NB4 (cell line): ENCODE measurements around the gene PGGHG.
"Not testable (repeated sequence)": the region's sequence is repeated elsewhere in the genome, so short reads cannot be mapped to it uniquely, and the experiment has no call there.

Experiments
- DNase-seq: peaks from one replicate; pipeline ENCODE4 v3.0.0; 2010; ENCODE audit warnings: low read depth
- H3K4me3 ChIP-seq: one replicate; pipeline ENCODE4 v1.5.1; 2011; ENCODE audit warnings: mild to moderate bottlenecking, low read depth, low read length, moderate library complexity
- CTCF ChIP-seq: IDR thresholded peaks from one replicate; pipeline ENCODE4 v1.5.1; 2012; ENCODE audit warnings: low read depth, low read length
- MAX ChIP-seq: IDR thresholded peaks from 2 replicates; pipeline ENCODE4 v1.6.1; 2011; ENCODE audit warnings: low read depth, low read length
- MYC ChIP-seq: IDR thresholded peaks from 2 replicates; pipeline ENCODE4 v1.6.1; 2011; ENCODE audit warnings: low read depth, low read length
- POLR2A ChIP-seq: IDR thresholded peaks from 2 replicates; pipeline ENCODE4 v1.6.1; 2011; ENCODE audit warnings: mild to moderate bottlenecking; ENCODE audit not compliant: insufficient read length; ENCODE audit errors: extremely low read depth

Gene PGGHG

GRCh38 chr11:316031-316701, 27.2 kb downstream of the PGGHG start:
- TF ChIP-seq MAX: no peak
- no peak for TF ChIP-seq MYC
- TF ChIP-seq CTCF: no peak
- DNase-seq: peak; percentile 37
- no peak overlapping the region for H3K4me3 ChIP-seq

GRCh38 chr11:316891-317301, 28.0 kb downstream of the PGGHG start:
- no peak for DNase-seq
- TF ChIP-seq CTCF (no peak), POLR2A (no peak), MAX (no peak), MYC (no peak)
- H3K4me3 ChIP-seq: no peak overlapping the region

- DNase-seq, H3K4me3 ChIP-seq: not testable (repeated sequence)
Observed at GRCh38 chr11:317668-318404, 28.9 kb downstream of the PGGHG start.

- peak overlapping the region; percentile 28 for H3K4me3 ChIP-seq
- DNase-seq: not testable (repeated sequence)
Observed at GRCh38 chr11:318405-319120, 29.6 kb downstream of the PGGHG start.

- DNase-seq, H3K4me3 ChIP-seq: not testable (repeated sequence)
Observed at GRCh38 chr11:319121-319887, 30.4 kb downstream of the PGGHG start.

GRCh38 chr11:319888-320273, 31.0 kb downstream of the PGGHG start:
- not testable (repeated sequence) for DNase-seq, H3K4me3 ChIP-seq

GRCh38 chr11:324156-324555, 35.2 kb downstream of the PGGHG start:
- H3K4me3 ChIP-seq: no peak overlapping the region
- no peak for TF ChIP-seq POLR2A
- no peak for TF ChIP-seq MYC
- no peak for TF ChIP-seq MAX
- TF ChIP-seq CTCF: no peak
- no peak for DNase-seq

- not testable (repeated sequence) for DNase-seq, H3K4me3 ChIP-seq
Observed at GRCh38 chr11:324593-325517, 35.9 kb downstream of the PGGHG start.
